HepG2 (cell line): Measurements from ENCODE around the gene ZNF574. TPM values are rescaled to one million over a fixed set of nuclear protein-coding genes. Genes with fewer than 3 reads are reported as not detected.

Experiments
- CBX1 ChIP-seq: IDR thresholded peaks from one replicate; pipeline ENCODE4 v1.6.1; 2016; ENCODE audit warnings: antibody characterized with exemption, low read depth
- HNF4G ChIP-seq, 2 experiments: sonication (generic) in 1 of 2; formaldehyde crosslinking in 1 of 2; IDR thresholded peaks; 2 replicates each; pipeline versions ENCODE4 v1.4.0 to v1.6.1; 2011 to 2020; ENCODE audit warnings: borderline replicate concordance in 2 of 2, low read depth in 2 of 2, mild to moderate bottlenecking in 2 of 2, low read length in 1 of 2, missing genetic modification reagents in 1 of 2, moderate library complexity in 1 of 2
- KDM6A ChIP-seq: IDR thresholded peaks from 2 replicates; pipeline ENCODE4 v1.6.1; 2016; ENCODE audit warnings: low read depth
- KLF9 ChIP-seq: IDR thresholded peaks from 2 replicates; pipeline ENCODE4 v1.6.1; 2016; ENCODE audit warnings: low read depth
- PAX8 ChIP-seq: sonication (generic); formaldehyde crosslinking; IDR thresholded peaks from 2 replicates; pipeline ENCODE4 v1.8.0; 2022; ENCODE audit warnings: mild to moderate bottlenecking, missing genetic modification reagents, borderline replicate concordance
- POLR2AphosphoS2 ChIP-seq: IDR thresholded peaks from 2 replicates; pipeline ENCODE4 v1.6.1; 2011; ENCODE audit warnings: low read depth, low read length, improper control_type of control experiment
- SETDB1 ChIP-seq: sonication (generic); formaldehyde crosslinking; IDR thresholded peaks from 2 replicates; pipeline ENCODE4 v1.5.1; 2020; ENCODE audit warnings: missing genetic modification reagents, mild to moderate bottlenecking, borderline replicate concordance
- SPEN ChIP-seq: sonication (generic); formaldehyde crosslinking; IDR thresholded peaks from 2 replicates; pipeline ENCODE4 v1.5.1; 2020; ENCODE audit warnings: low read depth, mild to moderate bottlenecking, missing genetic modification reagents
- ZNF333 ChIP-seq: sonication (generic); formaldehyde crosslinking; IDR thresholded peaks from 2 replicates; pipeline ENCODE4 v1.4.0; 2020; ENCODE audit warnings: mild to moderate bottlenecking, missing genetic modification reagents, borderline replicate concordance
- ZNF737 ChIP-seq: sonication (generic); formaldehyde crosslinking; IDR thresholded peaks from 2 replicates; pipeline ENCODE4 v1.5.0; 2020; ENCODE audit warnings: missing genetic modification reagents, mild to moderate bottlenecking, borderline replicate concordance
- ZNF75D ChIP-seq: sonication (generic); formaldehyde crosslinking; IDR thresholded peaks from 2 replicates; pipeline ENCODE4 v1.8.1; 2023; ENCODE audit warnings: missing genetic modification reagents, mild to moderate bottlenecking, borderline replicate concordance
- ZNF780A ChIP-seq: sonication (generic); formaldehyde crosslinking; IDR thresholded peaks from 2 replicates; pipeline ENCODE4 v1.8.0; 2022; ENCODE audit warnings: mild to moderate bottlenecking, missing genetic modification reagents, moderate library complexity
- polyA plus RNA-seq, 8 experiments: library from polyadenylated mRNA; depleted of rRNA in 3 of 8; stranded (reverse) in 7 of 8; unstranded in 1 of 8; fragments of >200 nt; fragmentation: Illumina TruSeq in 4 of 8; extraction: Trizol in 4 of 8; gene quantifications; 2 replicates each; pipeline versions ENCODE4 v1.2.1 to v1.2.3, GENCODE V29; 2011 to 2016; ENCODE audit warnings: low read depth in 4 of 8, missing spikeins in 1 of 8, mixed read lengths in 1 of 8; ENCODE audit not compliant: insufficient read depth in 1 of 8
- total RNA-seq, 5 experiments: library from RNA; depleted of rRNA; stranded (reverse); fragments of >200 nt; fragmentation: Illumina TruSeq; extraction: Trizol; gene quantifications; 2 replicates each; pipeline ENCODE4 v1.2.3, GENCODE V29; 2016; ENCODE audit warnings: low read depth in 1 of 5
- TF ChIP-seq, protein P1 (sequence below): sonication (generic); formaldehyde crosslinking; IDR thresholded peaks from 2 replicates; pipeline ENCODE4 v1.4.0; 2020; ENCODE audit warnings: missing genetic modification reagents
- TF ChIP-seq, protein P2 (sequence below): sonication (generic); formaldehyde crosslinking; IDR thresholded peaks from 2 replicates; pipeline ENCODE4 v1.8.0; 2022; ENCODE audit warnings: mild to moderate bottlenecking, missing genetic modification reagents
- TF ChIP-seq, protein P3 (sequence below): conservative IDR thresholded peaks from 2 replicates; pipeline ENCODE4 v1.6.1; 2018; ENCODE audit warnings: missing genetic modification reagents
- TF ChIP-seq, protein P4 (sequence below): sonication (generic); formaldehyde crosslinking; IDR thresholded peaks from 2 replicates; pipeline ENCODE4 v1.5.1; 2020; ENCODE audit warnings: missing genetic modification reagents, mild to moderate bottlenecking, borderline replicate concordance
- TF ChIP-seq, protein P5 (sequence below): sonication (generic); formaldehyde crosslinking; conservative IDR thresholded peaks from 2 replicates; pipeline ENCODE4 v1.4.0; 2020; ENCODE audit warnings: missing genetic modification reagents

The ZNF574 gene
- total and polyA plus RNA-seq, 2 of the 13 experiments (the other 11 are each of a cell fraction or from before 2014, with no cell fraction given) = 7.7 to 7.9 TPM

DNA sequence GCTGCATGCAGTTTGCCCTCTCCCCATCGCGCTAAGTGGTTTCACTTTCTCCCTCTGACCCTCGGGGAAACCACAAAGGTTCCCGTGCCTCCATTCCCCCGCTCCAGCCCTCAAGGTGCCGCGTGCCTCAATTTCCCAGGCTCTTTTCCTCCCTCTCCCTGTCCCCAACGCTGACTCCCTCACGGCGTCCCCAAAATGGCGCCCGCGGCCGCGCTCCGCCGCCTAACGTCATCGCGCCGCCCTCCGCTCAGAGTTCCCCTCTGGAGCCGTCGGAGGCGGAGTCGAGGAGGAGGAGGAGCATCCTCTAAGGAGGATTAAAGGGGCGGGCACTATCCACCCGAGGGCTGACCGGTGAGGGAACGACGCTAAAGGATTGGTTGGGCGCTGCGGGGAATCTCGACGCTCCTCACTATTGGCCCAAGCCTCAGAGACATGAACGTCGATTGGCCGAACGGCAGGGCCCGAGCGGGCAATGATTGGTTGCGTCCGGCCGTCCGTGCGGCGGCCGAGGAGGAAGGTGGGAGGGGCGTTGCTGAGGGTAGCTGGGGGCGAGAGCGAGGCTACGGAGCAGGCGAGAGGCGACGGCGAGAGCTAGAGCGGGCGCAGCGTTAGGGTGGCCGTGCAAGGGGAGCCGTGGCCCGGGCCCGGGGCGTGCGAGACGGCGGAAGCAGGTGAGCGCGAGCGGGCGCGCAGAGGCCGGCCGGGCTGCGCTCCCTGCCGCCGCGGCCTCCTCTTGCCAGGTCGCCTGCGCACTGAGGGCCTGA is at the start of gene ZNF574 (continued):
- TF ChIP-seq, protein P1, sequence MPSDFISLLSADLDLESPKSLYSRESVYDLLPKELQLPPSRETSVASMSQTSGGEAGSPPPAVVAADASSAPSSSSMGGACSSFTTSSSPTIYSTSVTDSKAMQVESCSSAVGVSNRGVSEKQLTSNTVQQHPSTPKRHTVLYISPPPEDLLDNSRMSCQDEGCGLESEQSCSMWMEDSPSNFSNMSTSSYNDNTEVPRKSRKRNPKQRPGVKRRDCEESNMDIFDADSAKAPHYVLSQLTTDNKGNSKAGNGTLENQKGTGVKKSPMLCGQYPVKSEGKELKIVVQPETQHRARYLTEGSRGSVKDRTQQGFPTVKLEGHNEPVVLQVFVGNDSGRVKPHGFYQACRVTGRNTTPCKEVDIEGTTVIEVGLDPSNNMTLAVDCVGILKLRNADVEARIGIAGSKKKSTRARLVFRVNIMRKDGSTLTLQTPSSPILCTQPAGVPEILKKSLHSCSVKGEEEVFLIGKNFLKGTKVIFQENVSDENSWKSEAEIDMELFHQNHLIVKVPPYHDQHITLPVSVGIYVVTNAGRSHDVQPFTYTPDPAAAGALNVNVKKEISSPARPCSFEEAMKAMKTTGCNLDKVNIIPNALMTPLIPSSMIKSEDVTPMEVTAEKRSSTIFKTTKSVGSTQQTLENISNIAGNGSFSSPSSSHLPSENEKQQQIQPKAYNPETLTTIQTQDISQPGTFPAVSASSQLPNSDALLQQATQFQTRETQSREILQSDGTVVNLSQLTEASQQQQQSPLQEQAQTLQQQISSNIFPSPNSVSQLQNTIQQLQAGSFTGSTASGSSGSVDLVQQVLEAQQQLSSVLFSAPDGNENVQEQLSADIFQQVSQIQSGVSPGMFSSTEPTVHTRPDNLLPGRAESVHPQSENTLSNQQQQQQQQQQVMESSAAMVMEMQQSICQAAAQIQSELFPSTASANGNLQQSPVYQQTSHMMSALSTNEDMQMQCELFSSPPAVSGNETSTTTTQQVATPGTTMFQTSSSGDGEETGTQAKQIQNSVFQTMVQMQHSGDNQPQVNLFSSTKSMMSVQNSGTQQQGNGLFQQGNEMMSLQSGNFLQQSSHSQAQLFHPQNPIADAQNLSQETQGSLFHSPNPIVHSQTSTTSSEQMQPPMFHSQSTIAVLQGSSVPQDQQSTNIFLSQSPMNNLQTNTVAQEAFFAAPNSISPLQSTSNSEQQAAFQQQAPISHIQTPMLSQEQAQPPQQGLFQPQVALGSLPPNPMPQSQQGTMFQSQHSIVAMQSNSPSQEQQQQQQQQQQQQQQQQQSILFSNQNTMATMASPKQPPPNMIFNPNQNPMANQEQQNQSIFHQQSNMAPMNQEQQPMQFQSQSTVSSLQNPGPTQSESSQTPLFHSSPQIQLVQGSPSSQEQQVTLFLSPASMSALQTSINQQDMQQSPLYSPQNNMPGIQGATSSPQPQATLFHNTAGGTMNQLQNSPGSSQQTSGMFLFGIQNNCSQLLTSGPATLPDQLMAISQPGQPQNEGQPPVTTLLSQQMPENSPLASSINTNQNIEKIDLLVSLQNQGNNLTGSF (CRISPR knock-in tag) = no peak
- TF ChIP-seq HNF4G (IDR thresholded peaks at IDR 0.05; ENCODE audit: borderline replicate concordance, low read depth, low read length) (no peak), HNF4G (CRISPR knock-in tag; IDR thresholded peaks at IDR 0.05; ENCODE audit: borderline replicate concordance, low read depth) (no peak), PAX8 (CRISPR knock-in tag) (no peak; the same call in 1 of the 2 replicates), POLR2AphosphoS2 (peak; percentile 60; the same call in 1 of the 2 replicates), SETDB1 (CRISPR knock-in tag) (no peak), CBX1 (no peak), ZNF75D (CRISPR knock-in tag) (no peak), ZNF780A (no peak), KLF9 (CRISPR knock-in tag) (no peak), KDM6A (CRISPR knock-in tag) (no peak), SPEN (CRISPR knock-in tag) (peak; percentile 52), ZNF333 (CRISPR knock-in tag) (no peak), ZNF737 (no peak)
- TF ChIP-seq, protein P2, sequence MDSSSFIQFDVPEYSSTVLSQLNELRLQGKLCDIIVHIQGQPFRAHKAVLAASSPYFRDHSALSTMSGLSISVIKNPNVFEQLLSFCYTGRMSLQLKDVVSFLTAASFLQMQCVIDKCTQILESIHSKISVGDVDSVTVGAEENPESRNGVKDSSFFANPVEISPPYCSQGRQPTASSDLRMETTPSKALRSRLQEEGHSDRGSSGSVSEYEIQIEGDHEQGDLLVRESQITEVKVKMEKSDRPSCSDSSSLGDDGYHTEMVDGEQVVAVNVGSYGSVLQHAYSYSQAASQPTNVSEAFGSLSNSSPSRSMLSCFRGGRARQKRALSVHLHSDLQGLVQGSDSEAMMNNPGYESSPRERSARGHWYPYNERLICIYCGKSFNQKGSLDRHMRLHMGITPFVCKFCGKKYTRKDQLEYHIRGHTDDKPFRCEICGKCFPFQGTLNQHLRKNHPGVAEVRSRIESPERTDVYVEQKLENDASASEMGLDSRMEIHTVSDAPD (CRISPR knock-in tag) = no peak
- TF ChIP-seq, protein P3, sequence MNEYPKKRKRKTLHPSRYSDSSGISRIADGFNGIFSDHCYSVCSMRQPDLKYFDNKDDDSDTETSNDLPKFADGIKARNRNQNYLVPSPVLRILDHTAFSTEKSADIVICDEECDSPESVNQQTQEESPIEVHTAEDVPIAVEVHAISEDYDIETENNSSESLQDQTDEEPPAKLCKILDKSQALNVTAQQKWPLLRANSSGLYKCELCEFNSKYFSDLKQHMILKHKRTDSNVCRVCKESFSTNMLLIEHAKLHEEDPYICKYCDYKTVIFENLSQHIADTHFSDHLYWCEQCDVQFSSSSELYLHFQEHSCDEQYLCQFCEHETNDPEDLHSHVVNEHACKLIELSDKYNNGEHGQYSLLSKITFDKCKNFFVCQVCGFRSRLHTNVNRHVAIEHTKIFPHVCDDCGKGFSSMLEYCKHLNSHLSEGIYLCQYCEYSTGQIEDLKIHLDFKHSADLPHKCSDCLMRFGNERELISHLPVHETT = no peak
- TF ChIP-seq, protein P4, sequence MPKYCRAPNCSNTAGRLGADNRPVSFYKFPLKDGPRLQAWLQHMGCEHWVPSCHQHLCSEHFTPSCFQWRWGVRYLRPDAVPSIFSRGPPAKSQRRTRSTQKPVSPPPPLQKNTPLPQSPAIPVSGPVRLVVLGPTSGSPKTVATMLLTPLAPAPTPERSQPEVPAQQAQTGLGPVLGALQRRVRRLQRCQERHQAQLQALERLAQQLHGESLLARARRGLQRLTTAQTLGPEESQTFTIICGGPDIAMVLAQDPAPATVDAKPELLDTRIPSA (CRISPR knock-in tag) = no peak
- TF ChIP-seq, protein P5, sequence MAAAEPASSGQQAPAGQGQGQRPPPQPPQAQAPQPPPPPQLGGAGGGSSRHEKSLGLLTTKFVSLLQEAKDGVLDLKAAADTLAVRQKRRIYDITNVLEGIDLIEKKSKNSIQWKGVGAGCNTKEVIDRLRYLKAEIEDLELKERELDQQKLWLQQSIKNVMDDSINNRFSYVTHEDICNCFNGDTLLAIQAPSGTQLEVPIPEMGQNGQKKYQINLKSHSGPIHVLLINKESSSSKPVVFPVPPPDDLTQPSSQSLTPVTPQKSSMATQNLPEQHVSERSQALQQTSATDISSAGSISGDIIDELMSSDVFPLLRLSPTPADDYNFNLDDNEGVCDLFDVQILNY (CRISPR knock-in tag) = no peak; the same call in 1 of the 2 replicates
